Measurements from ENCODE around the gene PLCB1.

- TF ChIP-seq RFX5 (IDR thresholded peaks at IDR 0.05; ENCODE audit: low read depth, low read length) (no peak), CEBPB (IDR thresholded peaks at IDR 0.05; ENCODE audit: low read depth, low read length) (no peak), CTCF (conservative IDR thresholded peaks at IDR 0.05; ENCODE audit: low read depth, low read length) (no peak), CHD1 (IDR thresholded peaks at IDR 0.05; ENCODE audit: low read depth, low read length) (no peak), USF2 (IDR thresholded peaks at IDR 0.05; ENCODE audit: low read depth, low read length) (no peak), MAFK (IDR thresholded peaks at IDR 0.05; ENCODE audit: low read depth, low read length) (no peak), MXI1 (IDR thresholded peaks at IDR 0.05; ENCODE audit: borderline replicate concordance, low read depth, low read length) (no peak), BHLHE40 (IDR thresholded peaks at IDR 0.05; ENCODE audit: low read depth, low read length) (no peak)
Observed at GRCh38 chr20:8912096-8912495, 780.0 kb downstream of the PLCB1 start.
